ENCODE data around the gene CZIB.

DNA sequence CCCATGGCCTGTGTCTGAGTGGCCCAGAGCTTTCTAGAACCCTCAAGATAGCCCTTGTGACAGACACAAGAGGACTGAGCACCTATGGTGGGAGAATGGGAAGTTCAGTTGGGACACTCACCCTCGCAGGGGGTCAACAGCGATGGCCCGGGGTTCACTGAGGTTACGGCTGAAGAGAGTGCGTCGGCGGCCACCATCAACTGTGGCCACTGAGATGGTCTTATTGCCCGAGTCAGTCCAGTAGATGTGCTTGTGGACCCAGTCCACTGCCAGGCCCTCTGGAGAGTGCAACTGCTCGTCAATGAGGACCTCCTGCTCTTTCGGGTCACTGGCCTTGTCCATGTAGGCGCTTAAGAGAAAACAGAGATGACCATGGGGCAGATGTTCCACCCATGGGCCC lies 43.6 kb upstream of the CZIB start:
- TF ChIP-seq CTCF (IDR thresholded peaks at IDR 0.05): no peak
- no peak for TF ChIP-seq POLR2A (IDR thresholded peaks at IDR 0.05)
- no peak for TF ChIP-seq POLR2AphosphoS5 (IDR thresholded peaks at IDR 0.05)
